ENCODE measurements around the gene IPPK.

IPPK gene

DNA sequence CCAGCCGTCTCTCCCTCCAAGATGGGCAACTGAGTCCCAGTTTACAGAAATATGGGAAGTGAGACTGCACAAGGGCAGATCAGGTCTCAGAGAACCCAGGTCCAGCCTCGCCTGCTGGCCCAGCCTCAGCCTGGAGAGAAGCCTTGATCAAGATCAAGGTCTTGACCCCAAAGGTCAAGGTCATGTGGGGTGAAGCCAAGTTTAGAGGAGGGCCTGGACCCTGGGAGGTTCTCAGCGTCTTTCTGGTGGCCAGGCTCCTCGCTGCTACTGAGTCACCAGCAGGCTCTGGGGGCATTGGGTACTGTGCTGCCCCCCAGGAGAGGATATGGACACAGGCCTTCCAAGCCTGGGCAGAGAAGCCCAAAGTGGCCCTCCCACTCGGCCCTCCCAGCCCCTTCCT is 8.8 kb downstream of the IPPK start:
- Histone ChIP-seq H3K4me3 (ENCODE audit: low read length in 2 of 2) (no peak overlapping the region), H3K14ac (ENCODE audit: low read length) (no peak overlapping the region), H3K4me2 (ENCODE audit: insufficient read depth, low read length, poor library complexity, severe bottlenecking) (no peak overlapping the region), H2AFZ (ENCODE audit: low read length) (no peak overlapping the region), H4K91ac (ENCODE audit: low read depth, low read length, poor library complexity) (no peak overlapping the region), H4K8ac (ENCODE audit: low read depth, low read length) (no peak overlapping the region), H3K9ac (ENCODE audit: low read depth, low read length, poor library complexity) (no peak overlapping the region), H3K4ac (ENCODE audit: low read length) (no peak overlapping the region), H2AK5ac (ENCODE audit: low read depth, low read length) (peak overlapping the region; percentile 11), H3K27me3 (ENCODE audit: control insufficient read depth in 3 of 3, insufficient read depth in 3 of 3, low read depth in 1 of 3, low read length in 3 of 3) (no peaks in the 10 kb centered on the region), H3K79me1 (ENCODE audit: low read depth, low read length) (peaks cover 13% of the 10 kb centered on the region), H2BK15ac (ENCODE audit: low read length) (no peak overlapping the region), H3K27ac (replicated peaks; ENCODE audit: low read length) (no peak overlapping the region), H3K4me1 (ENCODE audit: control insufficient read depth in 2 of 2, insufficient read depth in 1 of 2, low read depth in 1 of 2, low read length in 2 of 2) (peaks cover 15 to 18% of the 10 kb centered on the region in 2 donors), H3K36me3 (replicated peaks in 1 of 2; ENCODE audit: control insufficient read depth in 2 of 2, insufficient read depth in 2 of 2, low read length in 2 of 2) (peaks cover 7 to 27% of the 10 kb centered on the region in 2 donors), H2BK5ac (ENCODE audit: low read length) (no peak overlapping the region), H2BK12ac (ENCODE audit: low read length) (no peak overlapping the region), H3K18ac (ENCODE audit: low read length) (no peak overlapping the region), H2BK120ac (ENCODE audit: low read depth, low read length) (no peak overlapping the region), H3K23ac (ENCODE audit: low read depth, low read length, poor library complexity) (no peak overlapping the region), H3K9me3 (replicated peaks in 1 of 2; ENCODE audit: control insufficient read depth in 2 of 2, insufficient read depth in 1 of 2, low read depth in 1 of 2, low read length in 2 of 2) (peaks cover 0 to 2% of the 10 kb centered on the region in 2 donors)
- no CpG with 5 or more reads among the region's 5 CpGs for WGBS, 2 donors (ENCODE audit: extremely low coverage in 2 of 2, insufficient read length in 2 of 2, insufficient replicate concordance in 1 of 2)
- no peak for DNase-seq (ENCODE audit: low spot score)

DNA sequence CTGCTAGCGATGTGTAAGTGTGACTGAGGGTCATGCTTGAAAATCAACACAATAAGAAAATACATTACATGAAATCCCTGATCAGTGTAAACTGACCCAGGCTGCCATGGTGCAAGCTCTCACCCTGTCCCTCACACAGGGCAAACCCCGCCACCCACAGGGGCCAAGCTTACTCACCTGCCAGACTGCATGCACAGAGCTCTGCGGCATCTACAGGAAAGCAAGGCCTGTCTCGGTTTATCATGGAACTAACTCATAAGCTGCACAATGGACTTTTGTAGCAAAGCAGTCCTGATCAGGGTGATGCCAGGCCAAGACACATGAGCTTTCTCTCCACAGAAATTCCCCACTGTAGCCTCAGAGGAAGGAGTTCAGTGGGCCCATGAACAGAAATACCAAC is 9.7 kb downstream of the IPPK start:
- H3K27me3 ChIP-seq (ENCODE audit: control insufficient read depth in 3 of 3, insufficient read depth in 3 of 3, low read depth in 1 of 3, low read length in 3 of 3), result no peaks in the 10 kb centered on the region
- no CpG with 5 or more reads among the region's 4 CpGs for WGBS, 2 donors (ENCODE audit: extremely low coverage in 2 of 2, insufficient read length in 2 of 2, insufficient replicate concordance in 1 of 2)
- no peak overlapping the region for H3K9ac ChIP-seq (ENCODE audit: low read depth, low read length, poor library complexity)
- H4K91ac ChIP-seq (ENCODE audit: low read depth, low read length, poor library complexity), result no peak overlapping the region
- peaks cover 11% of the 10 kb centered on the region for H3K79me1 ChIP-seq (ENCODE audit: low read depth, low read length)
- H2BK15ac ChIP-seq (ENCODE audit: low read length), result no peak overlapping the region
- no peak overlapping the region for H2BK12ac ChIP-seq (ENCODE audit: low read length)
- no peak overlapping the region for H2AK5ac ChIP-seq (ENCODE audit: low read depth, low read length)
- peaks cover 15 to 18% of the 10 kb centered on the region in 2 donors for H3K4me1 ChIP-seq (ENCODE audit: control insufficient read depth in 2 of 2, insufficient read depth in 1 of 2, low read depth in 1 of 2, low read length in 2 of 2)
- H4K8ac ChIP-seq (ENCODE audit: low read depth, low read length), result no peak overlapping the region
- no peak overlapping the region for H3K23ac ChIP-seq (ENCODE audit: low read depth, low read length, poor library complexity)
- H3K36me3 ChIP-seq (replicated peaks in 1 of 2; ENCODE audit: control insufficient read depth in 2 of 2, insufficient read depth in 2 of 2, low read length in 2 of 2), result peaks cover 9 to 34% of the 10 kb centered on the region in 2 donors
- H3K27ac ChIP-seq (replicated peaks; ENCODE audit: low read length), result no peak overlapping the region
- no peak overlapping the region for H2BK5ac ChIP-seq (ENCODE audit: low read length)
- H2BK120ac ChIP-seq (ENCODE audit: low read depth, low read length), result no peak overlapping the region
- H3K4me2 ChIP-seq (ENCODE audit: insufficient read depth, low read length, poor library complexity, severe bottlenecking), result no peak overlapping the region
- H2AFZ ChIP-seq (ENCODE audit: low read length), result no peak overlapping the region
- peaks cover 0 to 2% of the 10 kb centered on the region in 2 donors for H3K9me3 ChIP-seq (replicated peaks in 1 of 2; ENCODE audit: control insufficient read depth in 2 of 2, insufficient read depth in 1 of 2, low read depth in 1 of 2, low read length in 2 of 2)
- H3K4ac ChIP-seq (ENCODE audit: low read length), result no peak overlapping the region
- no peak for DNase-seq (ENCODE audit: low spot score)
- peak overlapping the region; percentile 40 for H3K18ac ChIP-seq (ENCODE audit: low read length)
- H3K4me3 ChIP-seq (ENCODE audit: low read length in 2 of 2), result no peak overlapping the region
- H3K14ac ChIP-seq (ENCODE audit: low read length), result no peak overlapping the region

DNA sequence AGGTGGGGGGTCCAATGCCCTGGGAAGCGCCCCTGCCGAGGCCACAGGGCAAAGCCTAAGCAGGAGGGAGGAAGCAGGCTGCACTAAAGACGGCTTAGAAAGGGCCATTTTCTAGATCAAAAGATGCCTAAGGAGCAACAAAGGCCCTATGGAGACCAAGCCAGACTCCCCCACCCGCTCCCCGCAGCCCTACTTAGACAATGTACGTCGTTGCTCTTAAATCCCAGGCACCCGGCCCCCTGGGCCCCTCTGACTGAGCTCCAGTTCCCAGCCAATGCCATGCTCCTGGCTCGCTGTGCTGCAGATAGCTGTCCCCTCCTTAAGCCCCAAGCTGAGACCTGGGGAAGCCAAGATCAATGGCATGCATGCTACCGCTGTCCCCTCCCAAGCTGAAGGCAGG is 10.3 kb downstream of the IPPK start:
- peaks cover 12 to 41% of the 10 kb centered on the region in 2 donors for H3K36me3 ChIP-seq (replicated peaks in 1 of 2; ENCODE audit: control insufficient read depth in 2 of 2, insufficient read depth in 2 of 2, low read length in 2 of 2)
- peak; percentile 40 for DNase-seq (ENCODE audit: low spot score)
- H3K9ac ChIP-seq (ENCODE audit: low read depth, low read length, poor library complexity), result no peak overlapping the region
- H2BK120ac ChIP-seq (ENCODE audit: low read depth, low read length), result no peak overlapping the region
- H2BK5ac ChIP-seq (ENCODE audit: low read length), result no peak overlapping the region
- H3K9me3 ChIP-seq (replicated peaks in 1 of 2; ENCODE audit: control insufficient read depth in 2 of 2, insufficient read depth in 1 of 2, low read depth in 1 of 2, low read length in 2 of 2), result peaks cover 0 to 2% of the 10 kb centered on the region in 2 donors
- H2BK15ac ChIP-seq (ENCODE audit: low read length), result no peak overlapping the region
- H2AFZ ChIP-seq (ENCODE audit: low read length), result peak overlapping the region; percentile 78
- H3K18ac ChIP-seq (ENCODE audit: low read length), result no peak overlapping the region
- WGBS, 2 donors (ENCODE audit: extremely low coverage in 2 of 2, insufficient read length in 2 of 2, insufficient replicate concordance in 1 of 2), result no CpG with 5 or more reads among the region's 10 CpGs
- H3K14ac ChIP-seq (ENCODE audit: low read length), result no peak overlapping the region
- no peak overlapping the region for H3K23ac ChIP-seq (ENCODE audit: low read depth, low read length, poor library complexity)
- peak overlapping the region; percentile 23 for H3K4me2 ChIP-seq (ENCODE audit: insufficient read depth, low read length, poor library complexity, severe bottlenecking)
- no peak overlapping the region for H3K27ac ChIP-seq (replicated peaks; ENCODE audit: low read length)
- no peak overlapping the region for H4K91ac ChIP-seq (ENCODE audit: low read depth, low read length, poor library complexity)
- peaks cover 10 to 12% of the 10 kb centered on the region in 2 donors for H3K4me1 ChIP-seq (ENCODE audit: control insufficient read depth in 2 of 2, insufficient read depth in 1 of 2, low read depth in 1 of 2, low read length in 2 of 2)
- peaks cover 13% of the 10 kb centered on the region for H3K79me1 ChIP-seq (ENCODE audit: low read depth, low read length)
- no peak overlapping the region for H2AK5ac ChIP-seq (ENCODE audit: low read depth, low read length)
- no peak overlapping the region for H4K8ac ChIP-seq (ENCODE audit: low read depth, low read length)
- no peak overlapping the region for H3K4me3 ChIP-seq (ENCODE audit: low read length in 2 of 2)
- no peaks in the 10 kb centered on the region for H3K27me3 ChIP-seq (ENCODE audit: control insufficient read depth in 3 of 3, insufficient read depth in 3 of 3, low read depth in 1 of 3, low read length in 3 of 3)
- no peak overlapping the region for H2BK12ac ChIP-seq (ENCODE audit: low read length)
- H3K4ac ChIP-seq (ENCODE audit: low read length), result no peak overlapping the region

DNA sequence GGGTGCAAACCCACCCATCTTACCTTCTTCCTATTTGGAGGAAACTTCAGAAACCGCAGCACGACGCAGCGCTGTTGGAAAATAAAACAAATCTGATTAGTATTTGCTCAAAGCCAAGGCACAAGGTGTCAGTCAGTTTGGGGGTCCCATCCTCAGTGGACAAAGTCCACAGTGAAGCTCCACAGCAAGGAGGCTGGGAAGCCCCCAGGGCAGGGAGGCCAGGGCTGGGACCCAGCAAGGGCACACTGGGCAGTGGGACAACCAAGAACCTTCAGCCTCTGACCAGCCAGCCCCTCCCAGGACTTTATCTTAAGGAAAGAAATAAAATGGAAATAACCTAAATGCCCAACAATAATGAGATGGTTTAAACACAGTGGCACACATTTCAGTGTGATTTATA is 11.3 kb downstream of the IPPK start:
- Histone ChIP-seq H4K91ac (ENCODE audit: low read depth, low read length, poor library complexity) (no peak overlapping the region), H2AK5ac (ENCODE audit: low read depth, low read length) (no peak overlapping the region), H3K18ac (ENCODE audit: low read length) (no peak overlapping the region), H3K4ac (ENCODE audit: low read length) (no peak overlapping the region), H3K14ac (ENCODE audit: low read length) (no peak overlapping the region), H3K27ac (replicated peaks; ENCODE audit: low read length) (no peak overlapping the region), H3K23ac (ENCODE audit: low read depth, low read length, poor library complexity) (no peak overlapping the region), H3K4me1 (ENCODE audit: control insufficient read depth in 2 of 2, insufficient read depth in 1 of 2, low read depth in 1 of 2, low read length in 2 of 2) (peaks cover 8 to 9% of the 10 kb centered on the region in 2 donors), H3K4me2 (ENCODE audit: insufficient read depth, low read length, poor library complexity, severe bottlenecking) (no peak overlapping the region), H2BK15ac (ENCODE audit: low read length) (no peak overlapping the region), H2BK120ac (ENCODE audit: low read depth, low read length) (no peak overlapping the region), H4K8ac (ENCODE audit: low read depth, low read length) (no peak overlapping the region), H3K27me3 (ENCODE audit: control insufficient read depth in 3 of 3, insufficient read depth in 3 of 3, low read depth in 1 of 3, low read length in 3 of 3) (no peaks in the 10 kb centered on the region), H3K9ac (ENCODE audit: low read depth, low read length, poor library complexity) (no peak overlapping the region), H3K9me3 (replicated peaks in 1 of 2; ENCODE audit: control insufficient read depth in 2 of 2, insufficient read depth in 1 of 2, low read depth in 1 of 2, low read length in 2 of 2) (peaks cover 0 to 2% of the 10 kb centered on the region in 2 donors), H2BK12ac (ENCODE audit: low read length) (no peak overlapping the region), H3K36me3 (replicated peaks in 1 of 2; ENCODE audit: control insufficient read depth in 2 of 2, insufficient read depth in 2 of 2, low read length in 2 of 2) (peaks cover 12 to 46% of the 10 kb centered on the region in 2 donors), H3K4me3 (ENCODE audit: low read length in 2 of 2) (no peak overlapping the region), H3K79me1 (ENCODE audit: low read depth, low read length) (peaks cover 9% of the 10 kb centered on the region), H2BK5ac (ENCODE audit: low read length) (no peak overlapping the region), H2AFZ (ENCODE audit: low read length) (no peak overlapping the region)
- no peak for DNase-seq (ENCODE audit: low spot score)
- WGBS, 2 donors (ENCODE audit: extremely low coverage in 2 of 2, insufficient read length in 2 of 2, insufficient replicate concordance in 1 of 2), result no CpG with 5 or more reads among the region's 4 CpGs

All from neuronal stem cell (in vitro differentiated cells).